Natural killer cell (primary cell): ENCODE measurements around the gene SHISAL2A. TPM values are rescaled to one million over a fixed set of nuclear protein-coding genes. Genes with fewer than 3 reads are reported as not detected.

Experiments used
- ATAC-seq, 3 donors: fragments of 150-1000 bp in 2 of 3; fragments of 200-7000 bp in 1 of 3; cut with Tn5 transposase; 1 replicate in 1 of 3; 2 replicates in 2 of 3; pipeline ENCODE4 v1.10.0; 2021; ENCODE audit warnings: mild to moderate bottlenecking in 2 of 3, moderate library complexity in 2 of 3
- DNase-seq, 2 donors: peaks; one replicate each; pipeline versions ENCODE4 v3.0.0 to v3.0.0-alpha.2; 2013 to 2021; ENCODE audit warnings: mixed read lengths in 1 of 2
- H3K27ac ChIP-seq: one replicate; pipeline ENCODE4 v1.5.1; 2013; ENCODE audit warnings: mild to moderate bottlenecking, low read length
- H3K27me3 ChIP-seq: one replicate; pipeline ENCODE4 v1.6.1; 2013; ENCODE audit warnings: low read length; ENCODE audit not compliant: control insufficient read depth, insufficient read depth
- H3K36me3 ChIP-seq: one replicate; pipeline ENCODE4 v1.6.1; 2013; ENCODE audit warnings: low read length; ENCODE audit not compliant: control insufficient read depth, insufficient read depth
- H3K4me1 ChIP-seq: one replicate; pipeline ENCODE4 v1.6.1; 2013; ENCODE audit warnings: low read length; ENCODE audit not compliant: control insufficient read depth, insufficient read depth
- H3K4me3 ChIP-seq: one replicate; pipeline ENCODE4 v1.5.1; 2013; ENCODE audit warnings: low read length
- H3K9me3 ChIP-seq: one replicate; pipeline ENCODE4 v1.6.1; 2013; ENCODE audit warnings: low read length; ENCODE audit not compliant: control insufficient read depth, insufficient read depth
- H3K27ac Mint-ChIP-seq, 2 donors: one replicate each; pipeline ENCODE4 v1.8.0; 2022; ENCODE audit warnings: mild to moderate bottlenecking in 2 of 2, mixed read lengths in 2 of 2, moderate library complexity in 1 of 2
- H3K27me3 Mint-ChIP-seq, 2 donors: one replicate each; pipeline ENCODE4 v1.8.0; 2022; ENCODE audit warnings: low read depth in 2 of 2, mixed read lengths in 2 of 2
- H3K36me3 Mint-ChIP-seq: one replicate; pipeline ENCODE4 v1.8.0; 2022; ENCODE audit warnings: mixed read lengths
- H3K4me1 Mint-ChIP-seq, 2 donors: one replicate each; pipeline ENCODE4 v1.8.0; 2022; ENCODE audit warnings: mixed read lengths in 2 of 2
- H3K4me3 Mint-ChIP-seq: one replicate; pipeline ENCODE4 v1.8.0; 2022; ENCODE audit warnings: mild to moderate bottlenecking, moderate library complexity, mixed read lengths
- H3K9me3 Mint-ChIP-seq, 2 donors: one replicate each; pipeline ENCODE4 v1.8.0; 2022; ENCODE audit warnings: mixed read lengths in 2 of 2
- WGBS: methylation state at CpG from one replicate; pipeline ENCODE4 v1.1.7; 2013; ENCODE audit warnings: missing lambda C conversion rate; ENCODE audit not compliant: insufficient coverage; 5-methylcytosine and 5-hydroxymethylcytosine counted together
- intact Hi-C: fragments of 100-400 bp; cut with micrococcal nuclease; formaldehyde crosslinking; loops from one replicate; pipeline ENCODE4 v1.14.2; 2022
- total RNA-seq, 4 donors: library from RNA; stranded (reverse); fragments of 120-200 nt in 1 of 4; gene quantifications; one replicate each; pipeline versions ENCODE4 v1.2.3 to v1.2.4, GENCODE V29; 2013 to 2022
- TF ChIP-seq, protein P1 (sequence below): fragments of 200-600 bp; IDR thresholded peaks from one replicate; pipeline ENCODE4 v1.8.0; 2022; ENCODE audit warnings: antibody characterized with exemption

The SHISAL2A gene
- total RNA-seq, 3 donors from 2014 or later (not counting 1 experiment from before 2014, with no cell fraction given) = 14.0 to 31.4 (median 16.2) TPM

- Mint-ChIP-seq H3K4me1 (peaks cover 55 to 73% of the 10 kb centered on the region in 2 donors), H3K9me3 (peaks cover 0 to 3% of the 10 kb centered on the region in 2 donors), H3K4me3 (no peak overlapping the region), H3K36me3 (peaks cover 5% of the 10 kb centered on the region), H3K27me3 (no peaks in the 10 kb centered on the region), H3K27ac (peak overlapping the region; percentile 65 to 81)
- Histone ChIP-seq H3K9me3 (no peaks in the 10 kb centered on the region), H3K36me3 (peaks cover 13% of the 10 kb centered on the region), H3K27ac (peak overlapping the region; percentile 34), H3K4me1 (peaks cover 58% of the 10 kb centered on the region), H3K4me3 (no peak overlapping the region), H3K27me3 (no peaks in the 10 kb centered on the region)
- WGBS = 98% methylated on average over 5 of the region's 6 CpGs
- ATAC-seq (no peak), DNase-seq (no peak)
- TF ChIP-seq, protein P1, sequence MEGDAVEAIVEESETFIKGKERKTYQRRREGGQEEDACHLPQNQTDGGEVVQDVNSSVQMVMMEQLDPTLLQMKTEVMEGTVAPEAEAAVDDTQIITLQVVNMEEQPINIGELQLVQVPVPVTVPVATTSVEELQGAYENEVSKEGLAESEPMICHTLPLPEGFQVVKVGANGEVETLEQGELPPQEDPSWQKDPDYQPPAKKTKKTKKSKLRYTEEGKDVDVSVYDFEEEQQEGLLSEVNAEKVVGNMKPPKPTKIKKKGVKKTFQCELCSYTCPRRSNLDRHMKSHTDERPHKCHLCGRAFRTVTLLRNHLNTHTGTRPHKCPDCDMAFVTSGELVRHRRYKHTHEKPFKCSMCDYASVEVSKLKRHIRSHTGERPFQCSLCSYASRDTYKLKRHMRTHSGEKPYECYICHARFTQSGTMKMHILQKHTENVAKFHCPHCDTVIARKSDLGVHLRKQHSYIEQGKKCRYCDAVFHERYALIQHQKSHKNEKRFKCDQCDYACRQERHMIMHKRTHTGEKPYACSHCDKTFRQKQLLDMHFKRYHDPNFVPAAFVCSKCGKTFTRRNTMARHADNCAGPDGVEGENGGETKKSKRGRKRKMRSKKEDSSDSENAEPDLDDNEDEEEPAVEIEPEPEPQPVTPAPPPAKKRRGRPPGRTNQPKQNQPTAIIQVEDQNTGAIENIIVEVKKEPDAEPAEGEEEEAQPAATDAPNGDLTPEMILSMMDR = no peak
- intact Hi-C loops = no loop called here
Measured at GRCh38 chr1:52640697-52641096, 7.7 kb downstream of the SHISAL2A start.

DNA sequence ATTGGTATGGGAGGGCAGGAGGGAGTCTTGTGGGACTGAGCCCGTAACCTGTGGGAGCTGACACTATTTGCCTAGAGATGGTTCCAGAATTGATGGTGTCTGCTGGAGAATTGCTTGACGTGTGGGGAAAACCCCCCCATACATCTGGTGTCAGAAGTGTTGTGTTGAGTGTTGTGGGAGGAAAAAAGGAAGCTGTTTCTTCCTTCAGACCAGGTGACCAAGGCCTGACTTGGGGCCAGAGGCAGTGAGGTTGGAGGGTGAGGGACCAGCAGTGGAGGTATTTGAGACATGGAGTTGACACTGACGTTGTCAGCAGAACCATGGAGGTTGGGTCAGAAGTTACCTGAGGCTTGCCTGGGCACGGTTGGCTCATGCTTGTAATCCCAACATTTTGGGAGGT, 8.3 kb downstream of the SHISAL2A start:
- no peak overlapping the region for H3K4me3 Mint-ChIP-seq
- Histone ChIP-seq H3K27me3 (no peaks in the 10 kb centered on the region), H3K9me3 (no peaks in the 10 kb centered on the region), H3K36me3 (peaks cover 14% of the 10 kb centered on the region), H3K27ac (peak overlapping the region; percentile 32), H3K4me1 (peaks cover 56% of the 10 kb centered on the region), H3K4me3 (no peak overlapping the region)
- ATAC-seq = no peak
- 84% methylated on average over 3 of the region's 4 CpGs for WGBS
- intact Hi-C loops = no loop called here
- DNase-seq = peak in 1 of 2 donors; percentile 48
- H3K9me3 Mint-ChIP-seq = peaks cover 0 to 3% of the 10 kb centered on the region in 2 donors
- peaks cover 50 to 67% of the 10 kb centered on the region in 2 donors for H3K4me1 Mint-ChIP-seq
- H3K27me3 Mint-ChIP-seq = no peaks in the 10 kb centered on the region
- H3K27ac Mint-ChIP-seq = peak overlapping the region; percentile 65 to 81
- H3K36me3 Mint-ChIP-seq = peaks cover 5% of the 10 kb centered on the region
- TF ChIP-seq, protein P1 = no peak

DNA sequence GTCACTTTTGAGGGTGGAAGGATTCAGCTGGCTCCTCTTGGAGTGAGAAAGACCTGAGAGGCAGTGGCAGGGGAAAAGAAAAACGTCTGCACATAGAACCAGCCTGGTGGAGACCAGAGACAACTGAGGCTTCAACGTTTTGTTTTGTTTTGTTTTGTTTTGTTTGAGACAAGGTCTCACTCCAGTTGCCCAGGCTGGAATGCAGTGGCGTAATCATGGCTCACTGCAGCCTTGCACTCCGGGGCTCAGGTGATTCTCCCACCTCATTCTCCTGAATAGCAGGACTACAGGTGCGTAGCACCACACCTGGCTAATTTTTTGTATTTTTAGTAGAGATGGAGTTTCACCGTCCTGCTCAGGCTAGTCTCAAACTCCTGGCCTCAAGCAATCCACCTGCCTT, 12.3 kb downstream of the SHISAL2A start:
- H3K36me3 Mint-ChIP-seq = peaks cover 5% of the 10 kb centered on the region
- Histone ChIP-seq H3K27ac (no peak overlapping the region), H3K4me1 (peaks cover 20% of the 10 kb centered on the region), H3K4me3 (no peak overlapping the region), H3K9me3 (no peaks in the 10 kb centered on the region), H3K27me3 (no peaks in the 10 kb centered on the region), H3K36me3 (peaks cover 25% of the 10 kb centered on the region)
- H3K4me1 Mint-ChIP-seq = peaks cover 19 to 46% of the 10 kb centered on the region in 2 donors
- no peak overlapping the region for H3K27ac Mint-ChIP-seq
- no peak overlapping the region for H3K4me3 Mint-ChIP-seq
- TF ChIP-seq, protein P1 = no peak
- H3K9me3 Mint-ChIP-seq = peaks cover 0 to 3% of the 10 kb centered on the region in 2 donors
- ATAC-seq = no peak
- no peak for DNase-seq
- WGBS = 90% methylated on average over 5 of the region's 6 CpGs
- no peaks in the 10 kb centered on the region for H3K27me3 Mint-ChIP-seq
- intact Hi-C loops = no loop called here

DNA sequence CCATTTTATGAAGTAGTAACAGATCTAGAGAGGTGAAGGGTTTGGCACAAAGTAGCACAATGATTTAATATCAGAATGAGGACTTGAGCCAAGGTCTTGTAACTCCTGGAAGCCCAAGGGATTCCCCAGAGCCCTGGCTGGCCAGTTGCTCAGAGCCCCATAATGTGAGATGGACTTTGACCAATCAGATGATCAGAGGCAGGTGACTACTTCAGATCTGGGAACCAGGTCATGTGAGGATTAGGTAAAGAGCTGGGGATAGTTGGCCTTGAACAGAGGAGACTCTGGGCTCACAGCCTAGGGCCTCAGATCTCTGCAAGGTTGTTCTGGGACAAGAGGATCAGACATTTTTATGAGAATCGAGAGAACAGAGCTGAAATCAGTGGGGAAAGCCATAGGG, 18.9 kb downstream of the SHISAL2A start:
- no peak overlapping the region for H3K4me3 Mint-ChIP-seq
- DNase-seq = no peak
- Histone ChIP-seq H3K27ac (no peak overlapping the region), H3K9me3 (no peaks in the 10 kb centered on the region), H3K4me3 (no peak overlapping the region), H3K4me1 (no peaks in the 10 kb centered on the region), H3K27me3 (no peaks in the 10 kb centered on the region), H3K36me3 (peaks cover 16% of the 10 kb centered on the region)
- no peaks in the 10 kb centered on the region for H3K9me3 Mint-ChIP-seq
- peak overlapping the region in 1 of 2 donors; percentile 51 for H3K27ac Mint-ChIP-seq
- no peak for ATAC-seq
- peaks cover 21 to 34% of the 10 kb centered on the region in 2 donors for H3K4me1 Mint-ChIP-seq
- no peaks in the 10 kb centered on the region for H3K27me3 Mint-ChIP-seq
- TF ChIP-seq, protein P1 = no peak
- WGBS = 93% methylated on average over 1 of the region's 1 CpG
- no peaks in the 10 kb centered on the region for H3K36me3 Mint-ChIP-seq
- intact Hi-C loops = no loop called here
